H1 (cell line): ENCODE results near the gene BANF1. TPM values are rescaled to one million over a fixed set of nuclear protein-coding genes. Genes with fewer than 3 reads are reported as not detected.
A peak's percentile ranks its signal among the peaks of the same experiment; 100 is the strongest.

Experiments used
- CTCF ChIA-PET: fragments of 300-600 bp; sonication (Branson Sonifier 250); formaldehyde crosslinking; loops from one replicate; lab custom pipeline; 2021; ENCODE audit not compliant: partially characterized antibody; lab: Charles Lee
- POLR2A ChIA-PET: fragments of 300-600 bp; sonication (Branson Sonifier 250); formaldehyde crosslinking; loops from one replicate; lab custom pipeline; 2021; ENCODE audit warnings: inconsistent platforms; ENCODE audit not compliant: partially characterized antibody; lab: Charles Lee
- DNase-seq, 2 experiments: peaks; one replicate each; pipeline versions ENCODE4 v3.0.0 to v3.0.0-alpha.2; 2010 to 2022; ENCODE audit warnings: low spot score in 2 of 2, low read depth in 1 of 2, mixed read lengths in 1 of 2
- FAIRE-seq: peaks from 2 replicates; lab custom pipeline; 2011; peaks lifted over from hg19 to GRCh38; lab: Jason Lieb, UNC
- H2AFZ ChIP-seq: 2 replicates; pipeline ENCODE4 v1.8.1; 2012; ENCODE audit warnings: low read length, inconsistent platforms
- H2AK5ac ChIP-seq: 2 replicates; pipeline ENCODE4 v1.6.1; 2013; ENCODE audit warnings: low read depth, low read length
- H2BK120ac ChIP-seq: replicated peaks from 2 replicates; pipeline ENCODE3; 2013; ENCODE audit warnings: low read depth, low read length, inconsistent platforms
- H2BK12ac ChIP-seq: 2 replicates; pipeline ENCODE4 v1.6.1; 2013; ENCODE audit warnings: low read depth, low read length
- H2BK15ac ChIP-seq: 2 replicates; pipeline ENCODE4 v1.6.1; 2013; ENCODE audit warnings: low read length
- H2BK20ac ChIP-seq: 2 replicates; pipeline ENCODE4 v1.6.1; 2013; ENCODE audit warnings: low read length
- H2BK5ac ChIP-seq: 2 replicates; pipeline ENCODE4 v1.6.1; 2013; ENCODE audit warnings: low read depth, low read length
- H3K14ac ChIP-seq: 2 replicates; pipeline ENCODE4 v1.6.1; 2013; ENCODE audit warnings: inconsistent platforms; ENCODE audit not compliant: insufficient read length
- H3K18ac ChIP-seq: 2 replicates; pipeline ENCODE4 v1.6.1; 2013; ENCODE audit warnings: low read length; ENCODE audit errors: extremely low read depth
- H3K23ac ChIP-seq: 2 replicates; pipeline ENCODE4 v1.6.1; 2013; ENCODE audit warnings: inconsistent platforms; ENCODE audit not compliant: insufficient read length
- H3K23me2 ChIP-seq: 2 replicates; pipeline ENCODE4 v1.6.1; 2013; ENCODE audit warnings: low read depth, low read length
- H3K27ac ChIP-seq: 2 replicates; pipeline ENCODE4 v1.6.1; 2011; ENCODE audit warnings: low read depth, low read length, inconsistent platforms
- H3K27me3 ChIP-seq, 4 experiments: replicated peaks in 1 of 4; 1 replicate in 1 of 4; 2 replicates in 3 of 4; pipeline versions ENCODE4 v1.6.1 to v1.8.1; 2011 to 2013; ENCODE audit warnings: low read length in 3 of 4, mild to moderate bottlenecking in 3 of 4, inconsistent platforms in 2 of 4, mixed read lengths in 2 of 4, moderate library complexity in 1 of 4; ENCODE audit not compliant: control insufficient read depth in 3 of 4, insufficient read depth in 3 of 4; ENCODE audit errors: extremely low read depth in 1 of 4
- H3K36me3 ChIP-seq, 4 experiments: 2 replicates each; pipeline versions ENCODE4 v1.6.1 to v1.8.1; 2011 to 2013; ENCODE audit warnings: mild to moderate bottlenecking in 4 of 4, low read length in 3 of 4, moderate library complexity in 2 of 4, control low read depth in 1 of 4, inconsistent platforms in 1 of 4; ENCODE audit not compliant: insufficient read depth in 4 of 4, control insufficient read depth in 2 of 4
- H3K4ac ChIP-seq: replicated peaks from 2 replicates; pipeline ENCODE3; 2013; ENCODE audit warnings: low read length, low read depth, mixed read lengths, inconsistent platforms; ENCODE audit not compliant: insufficient read length
- H3K4me1 ChIP-seq, 4 experiments: replicated peaks in 1 of 4; 1 replicate in 1 of 4; 2 replicates in 3 of 4; pipeline versions ENCODE4 v1.6.1 to v1.8.1; 2011 to 2013; ENCODE audit warnings: low read length in 3 of 4, inconsistent platforms in 2 of 4, mixed read lengths in 1 of 4; ENCODE audit not compliant: insufficient read depth in 4 of 4, control insufficient read depth in 3 of 4
- H3K4me2 ChIP-seq, 2 experiments: 2 replicates each; pipeline versions ENCODE4 v1.6.1 to v1.8.1; 2011 to 2013; ENCODE audit warnings: low read depth in 2 of 2, low read length in 2 of 2, control low read depth in 1 of 2, inconsistent platforms in 1 of 2, mild to moderate bottlenecking in 1 of 2; ENCODE audit not compliant: insufficient read depth in 1 of 2
- H3K4me3 ChIP-seq, 4 experiments: fragments of 200-600, 300-600 bp in 1 of 4; sonication (generic), shearing (Covaris generic), sonication (Bioruptor Twin) in 1 of 4; 2 replicates each; pipeline versions ENCODE4 v1.5.1 to v1.8.1; 2011 to 2016; ENCODE audit warnings: low read length in 4 of 4, low read depth in 3 of 4, control low read depth in 2 of 4, inconsistent platforms in 2 of 4, mild to moderate bottlenecking in 2 of 4, mixed read lengths in 1 of 4, moderate library complexity in 1 of 4; ENCODE audit not compliant: insufficient read depth in 2 of 4; ENCODE audit errors: extremely low read depth in 1 of 4
- H3K56ac ChIP-seq: replicated peaks from 2 replicates; pipeline ENCODE3; 2013; ENCODE audit warnings: low read depth, mild to moderate bottlenecking, mixed read lengths, low read length, inconsistent platforms; ENCODE audit not compliant: insufficient read length
- H3K79me1 ChIP-seq: 2 replicates; pipeline ENCODE4 v1.6.1; 2013; ENCODE audit warnings: low read depth, low read length, control low read depth
- H3K79me2 ChIP-seq, 2 experiments: 2 replicates each; pipeline versions ENCODE4 v1.6.1 to v1.8.1; 2012 to 2013; ENCODE audit warnings: low read length in 2 of 2, mild to moderate bottlenecking in 2 of 2, inconsistent platforms in 1 of 2; ENCODE audit not compliant: insufficient read depth in 2 of 2, control insufficient read depth in 1 of 2
- H3K9ac ChIP-seq, 4 experiments: replicated peaks in 1 of 4; 1 replicate in 1 of 4; 2 replicates in 3 of 4; pipeline versions ENCODE4 v1.6.1 to v1.8.1; 2011 to 2013; ENCODE audit warnings: low read depth in 3 of 4, low read length in 3 of 4, control low read depth in 2 of 4, mild to moderate bottlenecking in 2 of 4, moderate library complexity in 2 of 4, inconsistent platforms in 1 of 4; ENCODE audit errors: extremely low read depth in 1 of 4
- H3K9me3 ChIP-seq, 2 experiments: 2 replicates each; pipeline versions ENCODE4 v1.6.1 to v1.8.1; 2012 to 2013; ENCODE audit warnings: mild to moderate bottlenecking in 2 of 2, moderate library complexity in 2 of 2, control low read depth in 1 of 2, inconsistent platforms in 1 of 2, low read depth in 1 of 2, low read length in 1 of 2, mixed read lengths in 1 of 2; ENCODE audit not compliant: insufficient read depth in 2 of 2
- H4K20me1 ChIP-seq, 2 experiments: replicated peaks in 1 of 2; 2 replicates each; pipeline versions ENCODE3 to v1.8.1; 2011 to 2013; ENCODE audit warnings: inconsistent platforms in 2 of 2, low read length in 2 of 2, mild to moderate bottlenecking in 1 of 2; ENCODE audit not compliant: insufficient read depth in 2 of 2, control insufficient read depth in 1 of 2
- H4K5ac ChIP-seq: 2 replicates; pipeline ENCODE4 v1.6.1; 2013; ENCODE audit warnings: low read length, low read depth, mixed read lengths, inconsistent platforms; ENCODE audit not compliant: insufficient read length
- H4K8ac ChIP-seq: 2 replicates; pipeline ENCODE4 v1.8.0; 2013; ENCODE audit warnings: mild to moderate bottlenecking, moderate library complexity, low read length, inconsistent platforms; ENCODE audit not compliant: insufficient read depth; ENCODE audit errors: extremely low read depth
- H4K91ac ChIP-seq: replicated peaks from 2 replicates; pipeline ENCODE3; 2013; ENCODE audit warnings: low read length, mixed read lengths, inconsistent platforms; ENCODE audit not compliant: insufficient read length
- BRCA1 ChIP-seq: IDR thresholded peaks from 2 replicates; pipeline ENCODE4 v1.6.1; 2012; ENCODE audit warnings: low read depth, low read length, improper control_type of control experiment
- CHD2 ChIP-seq: IDR thresholded peaks from 2 replicates; pipeline ENCODE4 v1.6.1; 2012; ENCODE audit warnings: low read length, improper control_type of control experiment
- CREB1 ChIP-seq: IDR thresholded peaks from 2 replicates; pipeline ENCODE4 v1.6.1; 2012; ENCODE audit warnings: inconsistent platforms
- EZH2 ChIP-seq: fragments of 200-600 bp; sonication (generic); IDR thresholded peaks from 2 replicates; pipeline ENCODE4 v1.7.1; 2012; ENCODE audit warnings: low read depth, mild to moderate bottlenecking, moderate library complexity, low read length, inconsistent platforms; ENCODE audit not compliant: severe bottlenecking
- KDM1A ChIP-seq: fragments of 200-600, 300-600 bp; sonication (generic); IDR thresholded peaks from 2 replicates; pipeline ENCODE4 v1.7.1; 2016; ENCODE audit warnings: mild to moderate bottlenecking, low read length, borderline replicate concordance
- MAFK ChIP-seq: IDR thresholded peaks from 2 replicates; pipeline ENCODE4 v1.6.1; 2012; ENCODE audit warnings: low read depth, mild to moderate bottlenecking, improper control_type of control experiment, low read length
- NANOG ChIP-seq: IDR thresholded peaks from 2 replicates; pipeline ENCODE4 v1.6.1; 2011; ENCODE audit warnings: low read length, low read depth, mild to moderate bottlenecking, inconsistent platforms; ENCODE audit not compliant: insufficient read depth, poor library complexity, severe bottlenecking
- NRF1 ChIP-seq: IDR thresholded peaks from 2 replicates; pipeline ENCODE4 v1.6.1; 2011; ENCODE audit warnings: mild to moderate bottlenecking, low read depth, low read length, improper control_type of control experiment
- SUZ12 ChIP-seq: fragments of 200-600 bp; sonication (generic); IDR thresholded peaks from 2 replicates; pipeline ENCODE4 v1.6.1; 2012; ENCODE audit warnings: mild to moderate bottlenecking, inconsistent platforms, low read length, moderate library complexity, mixed read lengths
- TAF7 ChIP-seq: optimal IDR thresholded peaks from 2 replicates; pipeline ENCODE3; 2011; ENCODE audit warnings: low read depth, mild to moderate bottlenecking, inconsistent platforms, low read length, moderate library complexity, borderline replicate concordance
- USF2 ChIP-seq: IDR thresholded peaks from 2 replicates; pipeline ENCODE4 v1.6.1; 2011; ENCODE audit warnings: low read length, improper control_type of control experiment
- ZNF274 ChIP-seq: IDR thresholded peaks from 2 replicates; pipeline ENCODE4 v1.7.0; 2012; ENCODE audit warnings: low read length, borderline replicate concordance; ENCODE audit errors: extremely low read depth
- WGBS, 2 experiments: shearing (Covaris generic) in 1 of 2; methylation state at CpG; one replicate each; pipeline versions ENCODE4 v1.1.6 to v1.1.7; 2013 to 2015; ENCODE audit warnings: low lambda C conversion rate in 2 of 2, mixed read lengths in 2 of 2, inconsistent platforms in 1 of 2, low coverage in 1 of 2, missing lambda C conversion rate in 1 of 2; ENCODE audit not compliant: insufficient replicate concordance in 2 of 2, insufficient coverage in 1 of 2, insufficient read length in 1 of 2; ENCODE audit errors: extremely low coverage in 1 of 2, missing lambda C conversion rate in 1 of 2; 5-methylcytosine and 5-hydroxymethylcytosine counted together
- polyA plus RNA-seq, 7 experiments: library from polyadenylated mRNA; depleted of rRNA in 3 of 7; stranded (reverse) in 5 of 7; unstranded in 2 of 7; fragments of >200 nt in 5 of 7; fragments of 200-250 nt in 2 of 7; gene quantifications; 1 replicate in 5 of 7; 2 replicates in 1 of 7; 4 replicates in 1 of 7; pipeline versions ENCODE4 v1.2.1 to v1.2.3, GENCODE V29; 2011 to 2013; ENCODE audit warnings: missing spikeins in 2 of 7, mixed read lengths in 2 of 7
- total RNA-seq: library from RNA; stranded (reverse); fragmentation: NEBNext Ultra II Directional; extraction: Animal tissue kit (Norgen Biotek cat#: 25700); gene quantifications from 2 replicates; pipeline ENCODE4 v1.2.1, GENCODE V29; 2021

The BANF1 gene
- total and polyA plus RNA-seq, 2 of the 8 experiments (the other 6 are each of a cell fraction or from before 2014, with no cell fraction given): 330 to 467 TPM

GRCh38 chr11:66026017-66026529 lies 23.8 kb downstream of the BANF1 start, which contains the start of gene CATSPER1:
Gene CATSPER1, minus strand, starts transcription at chr11:66026479. Its CDS starts 100 bp downstream, at chr11:66026379.
- no peaks in the 10 kb centered on the region for H4K20me1 ChIP-seq
- H3K23me2 ChIP-seq: no peaks in the 10 kb centered on the region
- H3K9ac ChIP-seq: no peak within 1 kb of the TSS
- no peaks in the 10 kb centered on the region for H3K9me3 ChIP-seq
- ChIA-PET CTCF (interaction anchor here (1.1 to 1.6 kb wide), 5 partner anchors 13 to 142 kb away, joined by 3 to 6 read pairs (median 3); no protein-coding TSS in a partner anchor), POLR2A (interaction anchor here (0.8 to 1.0 kb wide), 2 partner anchors 8 to 18 kb away, joined by 3 read pairs; no protein-coding TSS in a partner anchor)
- H3K4ac ChIP-seq: no peak within 1 kb of the TSS
- H2AFZ ChIP-seq: no peak within 1 kb of the TSS
- 0 out of 2 replicates have a peak within 1 kb of the TSS, but pooled peaks have one; percentile 17 for H2BK12ac ChIP-seq
- H3K4me3 ChIP-seq: no peak within 1 kb of the TSS
- no peak within 1 kb of the TSS for H4K8ac ChIP-seq
- no peak within 1 kb of the TSS for H2BK5ac ChIP-seq
- no peak within 1 kb of the TSS for H3K27ac ChIP-seq
- H2BK20ac ChIP-seq: no peak within 1 kb of the TSS
- H2BK120ac ChIP-seq: no peak within 1 kb of the TSS
- H3K79me2 ChIP-seq: no peaks in the 10 kb centered on the region
- H3K4me1 ChIP-seq: peaks cover 0 to 3% (median 1%) of the 10 kb centered on the region in 4 experiments; a peak in 1 of 7 replicates
- no peak within 1 kb of the TSS for H3K56ac ChIP-seq
- H2BK15ac ChIP-seq: peak within 1 kb of the TSS; percentile 72; the same call in 1 of the 2 replicates
- no peak for DNase-seq
- FAIRE-seq: no peak
- H3K79me1 ChIP-seq: no peaks in the 10 kb centered on the region
- H2AK5ac ChIP-seq: no peak within 1 kb of the TSS
- H3K36me3 ChIP-seq: no peaks in the 10 kb centered on the region
- 92% methylated on average over 18 of the region's 18 CpGs; no CpG with 5 or more reads in 1 of the 2 experiments for WGBS, 2 experiments
- no peak within 1 kb of the TSS for H4K91ac ChIP-seq
- no peak within 1 kb of the TSS for H3K18ac ChIP-seq
- no peak within 1 kb of the TSS for H3K14ac ChIP-seq
- no peak within 1 kb of the TSS for H4K5ac ChIP-seq
- H3K4me2 ChIP-seq: no peak within 1 kb of the TSS
- peaks cover 0 to 15% (median 5%) of the 10 kb centered on the region in 4 experiments; a peak in 4 of 7 replicates for H3K27me3 ChIP-seq
- no peak within 1 kb of the TSS for H3K23ac ChIP-seq
- TF ChIP-seq KDM1A (no peak), NRF1 (no peak), CHD2 (no peak), USF2 (no peak), TAF7 (no peak), ZNF274 (no peak), NANOG (no peak), MAFK (no peak), SUZ12 (no peak), EZH2 (no peak), BRCA1 (no peak), CREB1 (no peak)
